Adipocyte (in vitro differentiated cells): ENCODE results near the gene CNTN5.

ENCODE experiments used
- DNase-seq: peaks from one replicate; pipeline ENCODE4 v3.0.0-alpha.2; 2015; ENCODE audit warnings: low read depth
- H3K27me3 ChIP-seq: replicated peaks from 2 replicates; pipeline ENCODE4 v1.7.0; 2013; ENCODE audit warnings: mild to moderate bottlenecking, low read length, moderate library complexity; ENCODE audit not compliant: control insufficient read depth, insufficient read depth
- H3K36me3 ChIP-seq: 2 replicates; pipeline ENCODE4 v1.7.0; 2013; ENCODE audit warnings: low read length, mild to moderate bottlenecking, moderate library complexity; ENCODE audit not compliant: control insufficient read depth, insufficient read depth, severe bottlenecking
- H3K4me1 ChIP-seq: 2 replicates; pipeline ENCODE4 v1.7.0; 2013; ENCODE audit warnings: mild to moderate bottlenecking, low read length, moderate library complexity; ENCODE audit not compliant: control insufficient read depth, insufficient read depth
- H3K4me3 ChIP-seq: 2 replicates; pipeline ENCODE4 v1.7.0; 2013; ENCODE audit warnings: mild to moderate bottlenecking, low read length, moderate library complexity
- H3K9ac ChIP-seq: 2 replicates; pipeline ENCODE4 v1.7.0; 2013; ENCODE audit warnings: mild to moderate bottlenecking, low read length, moderate library complexity
- H3K9me3 ChIP-seq: 2 replicates; pipeline ENCODE4 v1.7.0; 2013; ENCODE audit warnings: mild to moderate bottlenecking, low read length, moderate library complexity; ENCODE audit not compliant: control insufficient read depth

Gene CNTN5

GRCh38 chr11:99565333-99565732 lies 544.6 kb downstream of the CNTN5 start:
- Histone ChIP-seq H3K27me3 (no peaks in the 10 kb centered on the region), H3K4me1 (no peaks in the 10 kb centered on the region), H3K9ac (no peak overlapping the region), H3K36me3 (no peaks in the 10 kb centered on the region), H3K4me3 (no peak overlapping the region), H3K9me3 (no peaks in the 10 kb centered on the region)
- no peak for DNase-seq

GRCh38 chr11:99567334-99567956 lies 546.7 kb downstream of the CNTN5 start:
- H3K36me3 ChIP-seq: no peaks in the 10 kb centered on the region
- H3K4me1 ChIP-seq: no peaks in the 10 kb centered on the region
- no peak overlapping the region for H3K4me3 ChIP-seq
- no peaks in the 10 kb centered on the region for H3K27me3 ChIP-seq
- no peak for DNase-seq
- H3K9me3 ChIP-seq: no peaks in the 10 kb centered on the region
- H3K9ac ChIP-seq: no peak overlapping the region

GRCh38 chr11:99568808-99569207 lies 548.1 kb downstream of the CNTN5 start:
- DNase-seq: no peak
- no peaks in the 10 kb centered on the region for H3K36me3 ChIP-seq

GRCh38 chr11:99571094-99571493 lies 550.3 kb downstream of the CNTN5 start:
- H3K9ac ChIP-seq: no peak overlapping the region
- H3K9me3 ChIP-seq: no peaks in the 10 kb centered on the region
- no peak for DNase-seq
- no peaks in the 10 kb centered on the region for H3K4me1 ChIP-seq
- no peaks in the 10 kb centered on the region for H3K27me3 ChIP-seq
- H3K4me3 ChIP-seq: no peak overlapping the region
- H3K36me3 ChIP-seq: no peaks in the 10 kb centered on the region

More at GRCh38 chr11:99568808-99569207, 548.1 kb downstream of the CNTN5 start:
- Histone ChIP-seq H3K4me3 (no peak overlapping the region), H3K4me1 (no peaks in the 10 kb centered on the region), H3K9me3 (no peaks in the 10 kb centered on the region), H3K27me3 (no peaks in the 10 kb centered on the region), H3K9ac (no peak overlapping the region)

GRCh38 chr11:99584830-99585229 lies 564.1 kb downstream of the CNTN5 start:
- H3K9ac ChIP-seq: no peak overlapping the region
- H3K9me3 ChIP-seq: no peaks in the 10 kb centered on the region
- DNase-seq: peak; percentile 25
- no peaks in the 10 kb centered on the region for H3K27me3 ChIP-seq
- H3K4me3 ChIP-seq: no peak overlapping the region
- no peaks in the 10 kb centered on the region for H3K36me3 ChIP-seq
- H3K4me1 ChIP-seq: no peaks in the 10 kb centered on the region

- H3K9me3 ChIP-seq: no peaks in the 10 kb centered on the region
- peak; percentile 39 for DNase-seq
- no peak overlapping the region for H3K9ac ChIP-seq
- no peak overlapping the region for H3K4me3 ChIP-seq
- H3K27me3 ChIP-seq: no peaks in the 10 kb centered on the region
- no peaks in the 10 kb centered on the region for H3K4me1 ChIP-seq
- H3K36me3 ChIP-seq: no peaks in the 10 kb centered on the region
These were observed 564.9 kb downstream of the CNTN5 start for GRCh38 chr11:99585606-99586005.

- H3K4me1 ChIP-seq: no peaks in the 10 kb centered on the region
These were observed 569.0 kb downstream of the CNTN5 start for GRCh38 chr11:99589771-99590170.

GRCh38 chr11:99592266-99592665 lies 571.5 kb downstream of the CNTN5 start:
- H3K9me3 ChIP-seq: no peaks in the 10 kb centered on the region
- H3K9ac ChIP-seq: no peak overlapping the region
- no peaks in the 10 kb centered on the region for H3K36me3 ChIP-seq
- H3K4me3 ChIP-seq: no peak overlapping the region
- no peaks in the 10 kb centered on the region for H3K4me1 ChIP-seq
- DNase-seq: no peak
- no peaks in the 10 kb centered on the region for H3K27me3 ChIP-seq

More at GRCh38 chr11:99589771-99590170, 569.0 kb downstream of the CNTN5 start:
- Histone ChIP-seq H3K4me3 (no peak overlapping the region), H3K9me3 (no peaks in the 10 kb centered on the region), H3K27me3 (no peaks in the 10 kb centered on the region), H3K36me3 (no peaks in the 10 kb centered on the region), H3K9ac (no peak overlapping the region)
- DNase-seq: no peak

GRCh38 chr11:99593197-99593596 lies 572.4 kb downstream of the CNTN5 start:
- H3K27me3 ChIP-seq: no peaks in the 10 kb centered on the region
- H3K4me1 ChIP-seq: no peaks in the 10 kb centered on the region
- DNase-seq: no peak
- no peak overlapping the region for H3K9ac ChIP-seq
- H3K36me3 ChIP-seq: no peaks in the 10 kb centered on the region
- no peak overlapping the region for H3K4me3 ChIP-seq
- no peaks in the 10 kb centered on the region for H3K9me3 ChIP-seq

- Histone ChIP-seq H3K27me3 (no peaks in the 10 kb centered on the region), H3K4me3 (no peak overlapping the region), H3K9ac (no peak overlapping the region), H3K36me3 (no peaks in the 10 kb centered on the region), H3K9me3 (no peaks in the 10 kb centered on the region), H3K4me1 (no peaks in the 10 kb centered on the region)
- no peak for DNase-seq
These were observed 580.4 kb downstream of the CNTN5 start for GRCh38 chr11:99601179-99601578.

- Histone ChIP-seq H3K9ac (no peak overlapping the region), H3K4me1 (no peaks in the 10 kb centered on the region), H3K9me3 (no peaks in the 10 kb centered on the region), H3K36me3 (no peaks in the 10 kb centered on the region), H3K27me3 (no peaks in the 10 kb centered on the region), H3K4me3 (no peak overlapping the region)
- DNase-seq: no peak
These were observed 593.6 kb downstream of the CNTN5 start for GRCh38 chr11:99614352-99614751.

GRCh38 chr11:99630629-99631028 lies 609.9 kb downstream of the CNTN5 start:
- Histone ChIP-seq H3K9me3 (no peaks in the 10 kb centered on the region), H3K36me3 (no peaks in the 10 kb centered on the region)
- no peak for DNase-seq

More at GRCh38 chr11:99630629-99631028, 609.9 kb downstream of the CNTN5 start:
- no peak overlapping the region for H3K4me3 ChIP-seq
- no peak overlapping the region for H3K9ac ChIP-seq
- H3K27me3 ChIP-seq: no peaks in the 10 kb centered on the region
- peaks cover 21% of the 10 kb centered on the region for H3K4me1 ChIP-seq
